Chondrocyte (in vitro differentiated cells): ENCODE data around the gene ASIC2. TPM values are rescaled to one million over a fixed set of nuclear protein-coding genes. Genes with fewer than 3 reads are reported as not detected.
"Not testable (repeated sequence)": the region's sequence is repeated elsewhere in the genome, so short reads cannot be mapped to it uniquely, and the experiment has no call there.

Source experiments
- DNase-seq: peaks from one replicate; pipeline ENCODE4 v3.0.0; 2021; ENCODE audit warnings: mixed read lengths, low spot score
- H3K27ac Mint-ChIP-seq: one replicate; pipeline ENCODE4 v1.8.0; 2021; ENCODE audit warnings: mild to moderate bottlenecking, moderate library complexity, mixed read lengths; ENCODE audit not compliant: unreplicated experiment
- H3K27me3 Mint-ChIP-seq: 2 replicates; pipeline ENCODE4 v1.8.0; 2021; ENCODE audit warnings: low read depth, mixed read lengths
- H3K36me3 Mint-ChIP-seq: 2 replicates; pipeline ENCODE4 v1.8.0; 2021; ENCODE audit warnings: low read depth, mixed read lengths
- H3K4me1 Mint-ChIP-seq: 2 replicates; pipeline ENCODE4 v1.8.0; 2021; ENCODE audit warnings: low read depth, mild to moderate bottlenecking, mixed read lengths
- H3K4me3 Mint-ChIP-seq: one replicate; pipeline ENCODE4 v1.8.0; 2021; ENCODE audit warnings: mild to moderate bottlenecking, moderate library complexity, mixed read lengths; ENCODE audit not compliant: unreplicated experiment
- H3K9me3 Mint-ChIP-seq: 2 replicates; pipeline ENCODE4 v1.8.0; 2021; ENCODE audit warnings: low read depth, mixed read lengths
- total RNA-seq: library from RNA; stranded (reverse); gene quantifications from 3 replicates; pipeline ENCODE4 v1.2.1, GENCODE V29; 2021
- TF ChIP-seq, protein P1 (sequence below): fragments of 200-600 bp; sonication (generic); IDR thresholded peaks from 2 replicates; pipeline ENCODE4 v1.5.0; 2021; ENCODE audit warnings: antibody characterized with exemption, mild to moderate bottlenecking, moderate library complexity

The ASIC2 gene
- total RNA-seq, 1 donor from 2014 or later = not detected

DNA sequence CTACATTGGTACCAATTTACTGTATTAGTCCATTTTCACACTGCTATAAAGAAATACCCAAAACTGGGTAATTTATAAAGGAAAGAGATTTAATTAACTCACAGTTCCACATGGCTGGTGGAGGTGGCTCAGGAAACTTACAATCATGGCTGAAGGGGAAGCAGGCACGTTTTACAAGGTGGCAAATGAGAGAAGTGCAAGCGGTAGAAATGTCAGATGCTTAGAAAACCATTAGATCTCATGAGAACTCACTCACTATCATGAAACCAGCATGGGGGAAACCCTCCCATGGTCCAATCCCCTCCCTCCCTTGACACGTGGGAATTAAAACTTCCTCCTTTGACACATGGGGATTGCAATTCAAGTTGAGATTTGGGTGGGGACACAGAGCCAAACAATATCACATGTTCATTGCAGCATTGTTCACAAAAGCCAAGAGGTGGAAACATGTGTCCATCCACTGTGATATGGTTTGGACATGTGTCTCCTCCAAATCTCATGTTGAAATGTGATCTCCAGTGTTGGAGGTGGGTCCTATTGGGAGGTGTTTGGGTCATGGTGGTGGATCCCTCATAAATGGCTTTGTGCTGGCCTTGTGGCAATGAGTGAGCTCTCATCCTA lies 304.5 kb downstream of the ASIC2 start:
- H3K27ac Mint-ChIP-seq = no peak overlapping the region
- TF ChIP-seq, protein P1, sequence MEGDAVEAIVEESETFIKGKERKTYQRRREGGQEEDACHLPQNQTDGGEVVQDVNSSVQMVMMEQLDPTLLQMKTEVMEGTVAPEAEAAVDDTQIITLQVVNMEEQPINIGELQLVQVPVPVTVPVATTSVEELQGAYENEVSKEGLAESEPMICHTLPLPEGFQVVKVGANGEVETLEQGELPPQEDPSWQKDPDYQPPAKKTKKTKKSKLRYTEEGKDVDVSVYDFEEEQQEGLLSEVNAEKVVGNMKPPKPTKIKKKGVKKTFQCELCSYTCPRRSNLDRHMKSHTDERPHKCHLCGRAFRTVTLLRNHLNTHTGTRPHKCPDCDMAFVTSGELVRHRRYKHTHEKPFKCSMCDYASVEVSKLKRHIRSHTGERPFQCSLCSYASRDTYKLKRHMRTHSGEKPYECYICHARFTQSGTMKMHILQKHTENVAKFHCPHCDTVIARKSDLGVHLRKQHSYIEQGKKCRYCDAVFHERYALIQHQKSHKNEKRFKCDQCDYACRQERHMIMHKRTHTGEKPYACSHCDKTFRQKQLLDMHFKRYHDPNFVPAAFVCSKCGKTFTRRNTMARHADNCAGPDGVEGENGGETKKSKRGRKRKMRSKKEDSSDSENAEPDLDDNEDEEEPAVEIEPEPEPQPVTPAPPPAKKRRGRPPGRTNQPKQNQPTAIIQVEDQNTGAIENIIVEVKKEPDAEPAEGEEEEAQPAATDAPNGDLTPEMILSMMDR = no peak
- H3K27me3 Mint-ChIP-seq = peaks cover 21% of the 10 kb centered on the region
- H3K4me3 Mint-ChIP-seq = no peak overlapping the region
- peaks cover 17% of the 10 kb centered on the region for H3K9me3 Mint-ChIP-seq
- H3K36me3 Mint-ChIP-seq = peaks cover 3% of the 10 kb centered on the region
- DNase-seq = no peak
- H3K4me1 Mint-ChIP-seq = no peaks in the 10 kb centered on the region

- not testable (repeated sequence) for H3K4me3 Mint-ChIP-seq, H3K27ac Mint-ChIP-seq, DNase-seq, H3K36me3 Mint-ChIP-seq, H3K4me1 Mint-ChIP-seq
- Mint-ChIP-seq H3K9me3 (peaks cover 17% of the 10 kb centered on the region), H3K27me3 (peaks cover 21% of the 10 kb centered on the region)
Measured at GRCh38 chr17:32987868-32988267, 305.2 kb downstream of the ASIC2 start.

GRCh38 chr17:32987453-32987805 lies 305.7 kb downstream of the ASIC2 start:
- not testable (repeated sequence) for H3K4me3 Mint-ChIP-seq, H3K36me3 Mint-ChIP-seq, H3K27ac Mint-ChIP-seq, H3K4me1 Mint-ChIP-seq, DNase-seq
- H3K9me3 Mint-ChIP-seq = peaks cover 17% of the 10 kb centered on the region
- peaks cover 21% of the 10 kb centered on the region for H3K27me3 Mint-ChIP-seq

DNA sequence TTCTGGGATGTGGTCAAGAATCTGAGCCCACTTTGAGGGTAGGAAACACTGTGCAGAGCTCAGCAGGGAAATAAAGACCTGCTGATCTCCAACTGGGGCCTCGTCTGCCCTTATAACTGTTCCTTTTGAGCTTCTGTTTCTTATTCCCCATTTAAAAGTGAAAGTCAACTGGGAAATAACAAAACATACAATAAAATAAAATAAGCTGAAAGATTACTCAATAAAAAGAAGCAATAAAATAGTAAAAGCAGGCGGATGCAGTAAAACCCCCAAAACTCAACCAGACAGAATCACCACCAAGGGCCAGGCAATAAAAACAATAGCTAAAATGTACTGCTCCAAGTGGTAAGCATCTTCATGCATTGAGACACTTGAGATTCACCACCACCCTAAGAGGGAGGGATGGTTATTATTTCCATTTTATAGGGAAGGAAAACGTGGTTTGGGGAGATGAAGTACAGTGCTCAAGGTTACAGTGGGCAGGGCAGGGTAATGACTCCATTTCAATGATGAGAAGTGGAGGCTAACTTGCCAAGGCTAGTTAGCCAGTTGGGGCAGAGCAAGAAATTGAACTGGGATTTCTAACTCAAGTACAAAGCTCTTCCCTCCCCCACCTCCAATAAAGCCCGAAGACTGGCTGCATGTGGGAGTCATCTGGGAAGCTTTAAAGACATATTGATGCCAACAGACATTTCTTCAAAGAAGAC lies 307.9 kb downstream of the ASIC2 start:
- TF ChIP-seq, protein P1 = no peak
- Mint-ChIP-seq H3K36me3 (peaks cover 3% of the 10 kb centered on the region), H3K27ac (no peak overlapping the region), H3K27me3 (peaks cover 22% of the 10 kb centered on the region), H3K4me3 (no peak overlapping the region), H3K9me3 (peaks cover 21% of the 10 kb centered on the region), H3K4me1 (no peaks in the 10 kb centered on the region)
- no peak for DNase-seq

- DNase-seq, H3K4me3 Mint-ChIP-seq, H3K36me3 Mint-ChIP-seq, H3K4me1 Mint-ChIP-seq, H3K9me3 Mint-ChIP-seq, H3K27ac Mint-ChIP-seq: not testable (repeated sequence)
- H3K27me3 Mint-ChIP-seq = peaks cover 31% of the 10 kb centered on the region
Measured at GRCh38 chr17:32981611-32982010, 311.5 kb downstream of the ASIC2 start.

GRCh38 chr17:32980230-32980629 lies 312.9 kb downstream of the ASIC2 start:
- TF ChIP-seq, protein P1 = no peak
- no peak overlapping the region for H3K27ac Mint-ChIP-seq
- no peak for DNase-seq
- peaks cover 26% of the 10 kb centered on the region for H3K27me3 Mint-ChIP-seq
- no peak overlapping the region for H3K4me3 Mint-ChIP-seq
- peaks cover 1% of the 10 kb centered on the region for H3K36me3 Mint-ChIP-seq
- peaks cover 5% of the 10 kb centered on the region for H3K9me3 Mint-ChIP-seq
- no peaks in the 10 kb centered on the region for H3K4me1 Mint-ChIP-seq

DNA sequence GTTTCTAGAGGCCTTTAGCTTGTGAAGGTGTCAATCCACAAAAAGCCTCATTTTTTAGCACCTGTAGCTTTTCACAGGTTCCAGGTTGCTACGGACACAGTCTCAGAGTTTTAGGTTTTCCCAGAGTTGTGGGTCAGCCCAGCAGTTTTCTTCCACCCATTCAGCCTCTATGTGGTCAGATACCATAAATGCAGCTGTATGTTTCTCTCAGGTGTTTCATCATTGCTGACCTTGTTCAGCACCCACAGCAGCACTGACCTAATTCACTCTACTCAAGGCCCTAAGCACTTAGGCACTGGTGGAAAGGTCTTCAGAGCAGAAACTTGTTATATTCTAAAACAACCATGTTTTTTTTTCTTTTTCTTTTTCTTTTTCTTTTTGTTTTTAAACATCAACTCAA lies 316.5 kb downstream of the ASIC2 start:
- H3K36me3 Mint-ChIP-seq = no peaks in the 10 kb centered on the region
- TF ChIP-seq, protein P1 = no peak
- no peak overlapping the region for H3K4me3 Mint-ChIP-seq
- no peak overlapping the region for H3K27ac Mint-ChIP-seq
- no peaks in the 10 kb centered on the region for H3K4me1 Mint-ChIP-seq
- H3K27me3 Mint-ChIP-seq = peaks cover 24% of the 10 kb centered on the region
- DNase-seq = no peak
- H3K9me3 Mint-ChIP-seq = no peaks in the 10 kb centered on the region
